HepG2 (cell line): ENCODE results near the gene MRPL38. TPM values are rescaled to one million over a fixed set of nuclear protein-coding genes. Genes with fewer than 3 reads are reported as not detected.

Experiments used
- ATAC-seq: fragments of 200-7000 bp; cut with Tn5 transposase; 3 replicates; pipeline ENCODE4 v1.9.1; 2020; ENCODE audit warnings: mild to moderate bottlenecking, moderate library complexity
- BruUV-seq: library from RNA; stranded (reverse); fragments of 400-500 nt; replicated peaks from 2 replicates; lab custom pipeline; 2021; lab: Mats Ljungman, UMichigan
- CTCF ChIA-PET: fragments of 300-600 bp; formaldehyde crosslinking; extraction: SDS; loops from one replicate; lab custom pipeline; 2021; ENCODE audit warnings: low total read pairs, inconsistent platforms, low intra/inter-chr PET ratio; lab: Yijun Ruan, JAX
- POLR2A ChIA-PET: fragments of 350-600 bp; sonication (Branson Sonifier 250); formaldehyde crosslinking; loops from one replicate; lab custom pipeline; 2020; ENCODE audit warnings: antibody characterized with exemption, inconsistent platforms; lab: Yijun Ruan, JAX
- DNase-seq: peaks from one replicate; pipeline ENCODE4 v3.0.0-alpha.2; 2015; ENCODE audit warnings: low spot score
- FAIRE-seq: peaks from 3 replicates; lab custom pipeline; 2011; peaks lifted over from hg19 to GRCh38; lab: Jason Lieb, UNC
- H2AFZ ChIP-seq: one replicate; pipeline ENCODE4 v1.6.1; 2011; ENCODE audit warnings: low read length, inconsistent platforms
- H3K27ac ChIP-seq: fragments of 300-600 bp; 3 replicates; pipeline ENCODE4 v1.8.0; 2011; ENCODE audit warnings: mixed run types, mild to moderate bottlenecking, mixed read lengths, low read length, inconsistent platforms; ENCODE audit not compliant: insufficient read depth; ENCODE audit errors: extremely low read length
- H3K27me3 ChIP-seq, 2 experiments: fragments of 200-600 bp in 1 of 2; 2 replicates in 1 of 2; 3 replicates in 1 of 2; pipeline versions ENCODE4 v1.6.0 to v1.8.0; 2011; ENCODE audit warnings: low read length in 2 of 2, mild to moderate bottlenecking in 2 of 2, moderate library complexity in 2 of 2, inconsistent platforms in 1 of 2; ENCODE audit not compliant: insufficient read depth in 2 of 2, control insufficient read depth in 1 of 2
- H3K36me3 ChIP-seq, 2 experiments: fragments of 200-600 bp in 1 of 2; replicated peaks in 1 of 2; 2 replicates in 1 of 2; 3 replicates in 1 of 2; pipeline versions ENCODE4 v1.5.1 to v1.8.0; 2011; ENCODE audit warnings: low read length in 2 of 2, inconsistent platforms in 1 of 2; ENCODE audit not compliant: insufficient read depth in 2 of 2, control insufficient read depth in 1 of 2
- H3K4me1 ChIP-seq: 2 replicates; pipeline ENCODE4 v1.5.1; 2012; ENCODE audit warnings: low read length, inconsistent platforms; ENCODE audit not compliant: insufficient read depth
- H3K4me2 ChIP-seq: 2 replicates; pipeline ENCODE4 v1.6.0; 2011; ENCODE audit warnings: low read depth, low read length, inconsistent platforms
- H3K4me3 ChIP-seq, 3 experiments: fragments of 200-600 bp in 1 of 3; sonication (generic), shearing (Covaris generic) in 1 of 3; replicated peaks in 1 of 3; 2 replicates each; pipeline ENCODE4 v1.5.1; 2011 to 2016; ENCODE audit warnings: low read length in 3 of 3, inconsistent platforms in 2 of 3, low read depth in 2 of 3, mild to moderate bottlenecking in 2 of 3, control low read depth in 1 of 3, mixed read lengths in 1 of 3; ENCODE audit not compliant: insufficient read depth in 1 of 3
- H3K79me2 ChIP-seq: one replicate; pipeline ENCODE4 v1.6.1; 2011; ENCODE audit warnings: low read length, inconsistent platforms; ENCODE audit not compliant: insufficient read depth
- H3K9ac ChIP-seq: 2 replicates; pipeline ENCODE4 v1.6.0; 2011; ENCODE audit warnings: mild to moderate bottlenecking, low read depth, low read length, inconsistent platforms; ENCODE audit not compliant: insufficient read depth
- H3K9me3 ChIP-seq: 2 replicates; pipeline ENCODE4 v1.5.1; 2012; ENCODE audit warnings: mild to moderate bottlenecking, low read length
- H4K20me1 ChIP-seq: 2 replicates; pipeline ENCODE4 v1.6.0; 2011; ENCODE audit warnings: inconsistent platforms, mild to moderate bottlenecking, low read length, moderate library complexity; ENCODE audit not compliant: insufficient read depth
- AGO1 ChIP-seq: fragments of 200-400 bp; formaldehyde crosslinking; IDR thresholded peaks from 2 replicates; pipeline ENCODE4 v1.6.1; 2017; ENCODE audit warnings: mild to moderate bottlenecking, low read depth, low read length, moderate library complexity; ENCODE audit not compliant: poor library complexity, severe bottlenecking
- CBX2 ChIP-seq, 2 experiments: fragments of 200-600 bp in 1 of 2; sonication (generic); formaldehyde crosslinking in 1 of 2; IDR thresholded peaks; 2 replicates each; pipeline versions ENCODE4 v1.7.0 to v1.8.1; 2018 to 2022; ENCODE audit warnings: low read depth in 2 of 2, low read length in 1 of 2, mild to moderate bottlenecking in 1 of 2, missing genetic modification reagents in 1 of 2
- DBP ChIP-seq: sonication (generic); formaldehyde crosslinking; IDR thresholded peaks from 2 replicates; pipeline ENCODE4 v1.4.0; 2020; ENCODE audit warnings: missing genetic modification reagents; ENCODE audit errors: not compliant biosample characterization
- FOXO4 ChIP-seq: sonication (generic); formaldehyde crosslinking; conservative IDR thresholded peaks from 2 replicates; pipeline ENCODE4 v1.8.1; 2023; ENCODE audit warnings: missing genetic modification reagents
- NCOA2 ChIP-seq: sonication (generic); formaldehyde crosslinking; IDR thresholded peaks from 2 replicates; pipeline ENCODE4 v1.8.0; 2022; ENCODE audit warnings: inconsistent platforms
- ONECUT2 ChIP-seq: sonication (generic); formaldehyde crosslinking; IDR thresholded peaks from 2 replicates; pipeline ENCODE4 v1.4.0; 2020; ENCODE audit warnings: missing genetic modification reagents
- RELA ChIP-seq: sonication (generic); formaldehyde crosslinking; IDR thresholded peaks from 2 replicates; pipeline ENCODE4 v1.4.0; 2020; ENCODE audit warnings: missing genetic modification reagents
- SKI ChIP-seq: fragments of 450-650 bp; IDR thresholded peaks from one replicate; pipeline ENCODE4 v1.6.1; 2018; ENCODE audit warnings: mild to moderate bottlenecking; ENCODE audit not compliant: partially characterized antibody
- ZMAT5 ChIP-seq: sonication (generic); formaldehyde crosslinking; IDR thresholded peaks from 2 replicates; pipeline ENCODE4 v1.5.0; 2020; ENCODE audit warnings: mild to moderate bottlenecking, low read depth, missing genetic modification reagents, borderline replicate concordance
- ZNF225 ChIP-seq: sonication (generic); formaldehyde crosslinking; IDR thresholded peaks from 2 replicates; pipeline ENCODE4 v1.4.0; 2020; ENCODE audit warnings: mild to moderate bottlenecking, missing genetic modification reagents
- ZSCAN30 ChIP-seq: sonication (generic); formaldehyde crosslinking; IDR thresholded peaks from 2 replicates; pipeline ENCODE4 v1.5.0; 2020; ENCODE audit warnings: mild to moderate bottlenecking, missing genetic modification reagents
- WGBS: methylation state at CpG from one replicate; pipeline ENCODE4 v1.1.6; 2017; ENCODE audit warnings: low lambda C conversion rate; 5-methylcytosine and 5-hydroxymethylcytosine counted together
- in situ Hi-C: cut with HindIII; loops from 2 replicates; pipeline ENCODE4 v1.10.0; 2017; ENCODE audit warnings: low pct_unique_long_range_greater_than_20kb; ENCODE audit not compliant: extremely low pct_ligation_motif_present
- intact Hi-C: fragments of 100-400 bp; cut with micrococcal nuclease; formaldehyde crosslinking; loops from one replicate; pipeline ENCODE4 v1.10.0; 2022; ENCODE audit not compliant: unreplicated experiment
- polyA plus RNA-seq, 8 experiments: library from polyadenylated mRNA; depleted of rRNA in 3 of 8; stranded (reverse) in 7 of 8; unstranded in 1 of 8; fragments of >200 nt; fragmentation: Illumina TruSeq in 4 of 8; extraction: Trizol in 4 of 8; gene quantifications; 2 replicates each; pipeline versions ENCODE4 v1.2.1 to v1.2.3, GENCODE V29; 2011 to 2016; ENCODE audit warnings: low read depth in 4 of 8, missing spikeins in 1 of 8, mixed read lengths in 1 of 8; ENCODE audit not compliant: insufficient read depth in 1 of 8
- total RNA-seq, 5 experiments: library from RNA; depleted of rRNA; stranded (reverse); fragments of >200 nt; fragmentation: Illumina TruSeq; extraction: Trizol; gene quantifications; 2 replicates each; pipeline ENCODE4 v1.2.3, GENCODE V29; 2016; ENCODE audit warnings: low read depth in 1 of 5
- TF ChIP-seq, protein P1 (sequence below): sonication (generic); formaldehyde crosslinking; IDR thresholded peaks from 2 replicates; pipeline ENCODE4 v1.5.1; 2020; ENCODE audit warnings: missing genetic modification reagents, mild to moderate bottlenecking, borderline replicate concordance
- TF ChIP-seq, protein P2 (sequence below), 2 experiments: IDR thresholded peaks; 2 replicates each; pipeline ENCODE4 v1.6.1; 2011 to 2012; ENCODE audit warnings: low read length in 2 of 2, borderline replicate concordance in 1 of 2, low read depth in 1 of 2, mild to moderate bottlenecking in 1 of 2, moderate library complexity in 1 of 2

MRPL38 gene
- total and polyA plus RNA-seq, 2 of the 13 experiments (the other 11 are each of a cell fraction or from before 2014, with no cell fraction given) = 83.7 to 125 TPM

DNA sequence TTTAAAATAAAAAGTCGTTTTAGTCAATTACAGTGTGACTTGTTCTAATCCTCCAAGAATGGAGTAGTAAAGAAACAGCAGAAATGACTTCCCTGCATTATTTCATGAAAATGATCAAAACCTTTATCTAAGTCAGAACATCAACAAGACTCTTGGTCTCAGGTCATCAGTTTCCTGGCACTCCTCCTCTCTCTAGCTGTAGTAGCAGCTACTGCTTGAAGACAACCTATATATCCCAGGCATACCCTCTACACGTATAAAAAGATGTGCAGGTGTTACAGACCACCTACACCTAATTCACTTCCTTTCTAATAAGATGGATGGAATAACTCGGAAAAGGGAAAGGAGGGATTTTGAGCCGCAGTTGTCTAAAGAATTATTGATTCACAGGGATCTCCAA is 37.8 kb upstream of the MRPL38 start (continued):
- TF ChIP-seq ZSCAN30 (CRISPR knock-in tag) = no peak
- no peak for TF ChIP-seq SKI
- TF ChIP-seq DBP (CRISPR knock-in tag) = no peak
- TF ChIP-seq NCOA2 (CRISPR knock-in tag) = no peak
- no peak for TF ChIP-seq CBX2 (IDR thresholded peaks at IDR 0.05; ENCODE audit: low read depth, low read length)
- TF ChIP-seq CBX2 (CRISPR knock-in tag; IDR thresholded peaks at IDR 0.05; ENCODE audit: low read depth) = no peak
- TF ChIP-seq, protein P1, sequence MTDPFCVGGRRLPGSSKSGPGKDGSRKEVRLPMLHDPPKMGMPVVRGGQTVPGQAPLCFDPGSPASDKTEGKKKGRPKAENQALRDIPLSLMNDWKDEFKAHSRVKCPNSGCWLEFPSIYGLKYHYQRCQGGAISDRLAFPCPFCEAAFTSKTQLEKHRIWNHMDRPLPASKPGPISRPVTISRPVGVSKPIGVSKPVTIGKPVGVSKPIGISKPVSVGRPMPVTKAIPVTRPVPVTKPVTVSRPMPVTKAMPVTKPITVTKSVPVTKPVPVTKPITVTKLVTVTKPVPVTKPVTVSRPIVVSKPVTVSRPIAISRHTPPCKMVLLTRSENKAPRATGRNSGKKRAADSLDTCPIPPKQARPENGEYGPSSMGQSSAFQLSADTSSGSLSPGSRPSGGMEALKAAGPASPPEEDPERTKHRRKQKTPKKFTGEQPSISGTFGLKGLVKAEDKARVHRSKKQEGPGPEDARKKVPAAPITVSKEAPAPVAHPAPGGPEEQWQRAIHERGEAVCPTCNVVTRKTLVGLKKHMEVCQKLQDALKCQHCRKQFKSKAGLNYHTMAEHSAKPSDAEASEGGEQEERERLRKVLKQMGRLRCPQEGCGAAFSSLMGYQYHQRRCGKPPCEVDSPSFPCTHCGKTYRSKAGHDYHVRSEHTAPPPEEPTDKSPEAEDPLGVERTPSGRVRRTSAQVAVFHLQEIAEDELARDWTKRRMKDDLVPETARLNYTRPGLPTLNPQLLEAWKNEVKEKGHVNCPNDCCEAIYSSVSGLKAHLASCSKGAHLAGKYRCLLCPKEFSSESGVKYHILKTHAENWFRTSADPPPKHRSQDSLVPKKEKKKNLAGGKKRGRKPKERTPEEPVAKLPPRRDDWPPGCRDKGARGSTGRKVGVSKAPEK = no peak
- TF ChIP-seq RELA (CRISPR knock-in tag) = no peak
- TF ChIP-seq ZNF225 (CRISPR knock-in tag) = no peak
- TF ChIP-seq AGO1 = no peak

DNA sequence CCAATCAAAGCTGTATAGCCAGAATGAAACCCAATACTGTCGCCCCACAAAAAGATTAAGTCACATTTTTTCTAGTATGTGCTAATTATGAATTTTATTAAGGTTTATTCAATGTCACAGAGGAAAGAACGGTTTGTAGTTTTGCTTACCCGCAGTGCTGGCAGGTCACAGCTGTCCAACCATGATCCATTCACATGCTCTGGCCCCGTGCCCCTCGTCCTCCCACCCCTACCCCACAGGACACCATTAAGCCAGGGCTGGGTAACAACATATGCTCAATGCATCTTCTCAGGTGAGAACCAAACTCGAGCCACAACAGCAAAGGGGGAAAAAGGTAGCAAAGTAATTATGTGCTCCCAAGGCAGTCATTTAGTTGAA is 36.7 kb upstream of the MRPL38 start:
- Histone ChIP-seq H3K36me3 (peaks cover 5 to 14% of the 10 kb centered on the region in 2 experiments; a peak in 4 of 5 replicates), H4K20me1 (no peaks in the 10 kb centered on the region), H3K27me3 (no peaks in the 10 kb centered on the region; a peak in 1 of 5 replicates), H2AFZ (no peak overlapping the region), H3K4me1 (peaks cover 25% of the 10 kb centered on the region), H3K79me2 (no peaks in the 10 kb centered on the region), H3K4me3 (peak overlapping the region in 2 of 3 experiments; percentile 15 to 47; a peak in 2 of 6 replicates), H3K9ac (peak overlapping the region; percentile 78; the same call in 1 of the 2 replicates), H3K27ac (peak overlapping the region; percentile 33), H3K4me2 (peak overlapping the region; percentile 71), H3K9me3 (no peaks in the 10 kb centered on the region)
- no peak for FAIRE-seq
- 85% methylated on average over 6 of the region's 6 CpGs for WGBS
- in situ Hi-C loops = no loop called here
- ATAC-seq = peak; percentile 18
- POLR2A ChIA-PET = interaction anchor here (0.6 to 1.9 kb wide), 18 partner anchors 10 to 310 kb away, joined by 3 to 16 read pairs (median 6); partner anchors contain the start of genes ACOX1, CDK3, MRPL38 and TEN1
- intact Hi-C loops = loop anchor here (5.0 kb wide), 1 partner anchor 56 kb away; no protein-coding TSS in a partner anchor
- no TSS peak for BruUV-seq
- no peak for DNase-seq
- CTCF ChIA-PET = no interaction called here
- TF ChIP-seq ZMAT5 (CRISPR knock-in tag) = no peak
- 0 out of 2 replicates have a peak, but pooled peaks have one; percentile 82 for TF ChIP-seq FOXO4 (CRISPR knock-in tag)
- TF ChIP-seq, protein P2, sequence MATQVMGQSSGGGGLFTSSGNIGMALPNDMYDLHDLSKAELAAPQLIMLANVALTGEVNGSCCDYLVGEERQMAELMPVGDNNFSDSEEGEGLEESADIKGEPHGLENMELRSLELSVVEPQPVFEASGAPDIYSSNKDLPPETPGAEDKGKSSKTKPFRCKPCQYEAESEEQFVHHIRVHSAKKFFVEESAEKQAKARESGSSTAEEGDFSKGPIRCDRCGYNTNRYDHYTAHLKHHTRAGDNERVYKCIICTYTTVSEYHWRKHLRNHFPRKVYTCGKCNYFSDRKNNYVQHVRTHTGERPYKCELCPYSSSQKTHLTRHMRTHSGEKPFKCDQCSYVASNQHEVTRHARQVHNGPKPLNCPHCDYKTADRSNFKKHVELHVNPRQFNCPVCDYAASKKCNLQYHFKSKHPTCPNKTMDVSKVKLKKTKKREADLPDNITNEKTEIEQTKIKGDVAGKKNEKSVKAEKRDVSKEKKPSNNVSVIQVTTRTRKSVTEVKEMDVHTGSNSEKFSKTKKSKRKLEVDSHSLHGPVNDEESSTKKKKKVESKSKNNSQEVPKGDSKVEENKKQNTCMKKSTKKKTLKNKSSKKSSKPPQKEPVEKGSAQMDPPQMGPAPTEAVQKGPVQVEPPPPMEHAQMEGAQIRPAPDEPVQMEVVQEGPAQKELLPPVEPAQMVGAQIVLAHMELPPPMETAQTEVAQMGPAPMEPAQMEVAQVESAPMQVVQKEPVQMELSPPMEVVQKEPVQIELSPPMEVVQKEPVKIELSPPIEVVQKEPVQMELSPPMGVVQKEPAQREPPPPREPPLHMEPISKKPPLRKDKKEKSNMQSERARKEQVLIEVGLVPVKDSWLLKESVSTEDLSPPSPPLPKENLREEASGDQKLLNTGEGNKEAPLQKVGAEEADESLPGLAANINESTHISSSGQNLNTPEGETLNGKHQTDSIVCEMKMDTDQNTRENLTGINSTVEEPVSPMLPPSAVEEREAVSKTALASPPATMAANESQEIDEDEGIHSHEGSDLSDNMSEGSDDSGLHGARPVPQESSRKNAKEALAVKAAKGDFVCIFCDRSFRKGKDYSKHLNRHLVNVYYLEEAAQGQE (IDR thresholded peaks at IDR 0.05; ENCODE audit: borderline replicate concordance in 1 of 2, low read depth in 1 of 2, low read length in 2 of 2) = no peak
- TF ChIP-seq ONECUT2 (CRISPR knock-in tag) = no peak
